ENCODE measurements around the gene EIF2D.

Gene EIF2D

GRCh38 chr1:206555473-206555935 is 56.8 kb downstream of the EIF2D start:
- no peak for TF ChIP-seq CTCF (conservative IDR thresholded peaks at IDR 0.05; ENCODE audit: low read depth)
- H3K27ac ChIP-seq, result no peak overlapping the region
- ChIA-PET CTCF (interaction anchor here (0.6 to 4.4 kb wide), 6 partner anchors 11 to 128 kb away, joined by 3 to 51 read pairs (median 5); partner anchors contain the start of gene EIF2D), POLR2A (ENCODE audit: low non-redundant PET) (interaction anchor here (0.8 kb wide), 1 partner anchor 43 kb away, joined by 3 read pairs; no protein-coding TSS in a partner anchor)
- DNase-seq (ENCODE audit: low spot score), result no peak

- POLR2A ChIA-PET (ENCODE audit: low non-redundant PET), result interaction anchor here (0.8 kb wide), 1 partner anchor 42 kb away, joined by 3 read pairs; no protein-coding TSS in a partner anchor
- CTCF ChIA-PET, result interaction anchor here (0.9 to 4.4 kb wide), 6 partner anchors 11 to 76 kb away, joined by 3 to 51 read pairs (median 6); partner anchors contain the start of gene EIF2D
Observed at GRCh38 chr1:206554701-206555472, 57.4 kb downstream of the EIF2D start.

GRCh38 chr1:206554211-206554610 is 58.1 kb downstream of the EIF2D start:
- CTCF ChIA-PET, result interaction anchor here (0.6 to 4.4 kb wide), 3 partner anchors 10 to 60 kb away, joined by 3 to 51 read pairs (median 6); no protein-coding TSS in a partner anchor
- H3K27ac ChIP-seq, result no peak overlapping the region
- POLR2A ChIA-PET (ENCODE audit: low non-redundant PET), result no interaction called here
- DNase-seq (ENCODE audit: low spot score), result no peak
- no peak for TF ChIP-seq CTCF (conservative IDR thresholded peaks at IDR 0.05; ENCODE audit: low read depth)

More at GRCh38 chr1:206554701-206555472, 57.4 kb downstream of the EIF2D start:
- no peak for TF ChIP-seq CTCF (conservative IDR thresholded peaks at IDR 0.05; ENCODE audit: low read depth)
- no peak for DNase-seq (ENCODE audit: low spot score)
- no peak overlapping the region for H3K27ac ChIP-seq

GRCh38 chr1:206551986-206552326 is 60.3 kb downstream of the EIF2D start:
- no peak for TF ChIP-seq CTCF (conservative IDR thresholded peaks at IDR 0.05; ENCODE audit: low read depth)

GRCh38 chr1:206551296-206551985 is 60.8 kb downstream of the EIF2D start:
- ChIA-PET POLR2A (ENCODE audit: low non-redundant PET) (interaction anchor here (0.8 kb wide), 1 partner anchor 25 kb away, joined by 3 read pairs; no protein-coding TSS in a partner anchor), CTCF (interaction anchor here (0.8 to 2.2 kb wide), 3 partner anchors 11 to 112 kb away, joined by 3 to 10 read pairs (median 9); no protein-coding TSS in a partner anchor)
- no peak for TF ChIP-seq CTCF (conservative IDR thresholded peaks at IDR 0.05; ENCODE audit: low read depth)
- H3K27ac ChIP-seq, result no peak overlapping the region
- DNase-seq (ENCODE audit: low spot score), result no peak

More at GRCh38 chr1:206551986-206552326, 60.3 kb downstream of the EIF2D start:
- CTCF ChIA-PET, result interaction anchor here (0.8 to 2.2 kb wide), 2 partner anchors 11 to 112 kb away, joined by 3 to 9 read pairs; no protein-coding TSS in a partner anchor
- no peak for DNase-seq (ENCODE audit: low spot score)
- POLR2A ChIA-PET (ENCODE audit: low non-redundant PET), result no interaction called here
- H3K27ac ChIP-seq, result no peak overlapping the region

GRCh38 chr1:206550446-206550845 is 61.8 kb downstream of the EIF2D start:
- ChIA-PET CTCF (interaction anchor here (1.5 to 2.2 kb wide), 2 partner anchors 60 to 113 kb away, joined by 9 to 10 read pairs; no protein-coding TSS in a partner anchor), POLR2A (ENCODE audit: low non-redundant PET) (interaction anchor here (0.8 kb wide), 1 partner anchor 26 kb away, joined by 3 read pairs; no protein-coding TSS in a partner anchor)
- no peak for TF ChIP-seq CTCF (conservative IDR thresholded peaks at IDR 0.05; ENCODE audit: low read depth)
- DNase-seq (ENCODE audit: low spot score), result no peak
- H3K27ac ChIP-seq, result no peak overlapping the region
